IMR-90 (cell line): ENCODE measurements around the gene SYS1. TPM values are rescaled to one million over a fixed set of nuclear protein-coding genes. Genes with fewer than 3 reads are reported as not detected.

ENCODE experiments used
- ATAC-seq: fragments of 200-7000 bp; cut with Tn5 transposase; 2 replicates; pipeline ENCODE4 v1.9.1; 2020; ENCODE audit warnings: low read depth, mild to moderate bottlenecking, moderate library complexity
- BruUV-seq: library from RNA; stranded (reverse); fragments of 400-500 nt; replicated peaks from 2 replicates; lab custom pipeline; 2021; lab: Mats Ljungman, UMichigan
- CTCF ChIA-PET: fragments of 300-600 bp; formaldehyde crosslinking; extraction: SDS; loops from one replicate; lab custom pipeline; 2021; ENCODE audit warnings: antibody characterized with exemption; lab: Yijun Ruan, JAX
- POLR2A ChIA-PET: fragments of 300-600 bp; sonication (Branson Sonifier 250); formaldehyde crosslinking; loops from one replicate; lab custom pipeline; 2022; ENCODE audit warnings: antibody characterized with exemption; ENCODE audit not compliant: unreplicated experiment; lab: Charles Lee
- DNase-seq: peaks from one replicate; pipeline ENCODE4 v3.0.0; 2013
- H2AFZ ChIP-seq: replicated peaks from 2 replicates; pipeline ENCODE3; 2013; ENCODE audit warnings: low read length, mild to moderate bottlenecking; ENCODE audit not compliant: poor library complexity
- H2AK5ac ChIP-seq: 2 replicates; pipeline ENCODE4 v1.6.1; 2013; ENCODE audit warnings: low read depth, low read length, inconsistent platforms
- H2AK9ac ChIP-seq: replicated peaks from 2 replicates; pipeline ENCODE3; 2013; ENCODE audit warnings: mild to moderate bottlenecking, low read depth, low read length, moderate library complexity; ENCODE audit not compliant: poor library complexity
- H2BK120ac ChIP-seq: 2 replicates; pipeline ENCODE4 v1.6.1; 2013; ENCODE audit warnings: low read depth, low read length, inconsistent platforms
- H2BK15ac ChIP-seq: 3 replicates; pipeline ENCODE4 v1.6.1; 2013; ENCODE audit warnings: low read depth, low read length, inconsistent platforms
- H2BK20ac ChIP-seq: 2 replicates; pipeline ENCODE4 v1.6.1; 2013; ENCODE audit warnings: low read depth, mild to moderate bottlenecking, inconsistent platforms, low read length, moderate library complexity
- H2BK5ac ChIP-seq: 2 replicates; pipeline ENCODE4 v1.6.1; 2013; ENCODE audit warnings: mild to moderate bottlenecking, low read depth, low read length, inconsistent platforms; ENCODE audit not compliant: poor library complexity, severe bottlenecking
- H3K14ac ChIP-seq: replicated peaks from 2 replicates; pipeline ENCODE4 v1.6.1; 2013; ENCODE audit warnings: low read depth, low read length, inconsistent platforms
- H3K18ac ChIP-seq: 2 replicates; pipeline ENCODE4 v1.6.1; 2013; ENCODE audit warnings: low read depth, low read length, control low read depth
- H3K23ac ChIP-seq: 2 replicates; pipeline ENCODE4 v1.6.1; 2013; ENCODE audit warnings: low read depth, low read length, inconsistent platforms
- H3K27ac ChIP-seq: 2 replicates; pipeline ENCODE4 v1.5.1; 2013; ENCODE audit warnings: mild to moderate bottlenecking, control low read depth, low read length; ENCODE audit not compliant: insufficient read depth
- H3K27me3 ChIP-seq: 2 replicates; pipeline ENCODE4 v1.6.1; 2013; ENCODE audit warnings: low read length; ENCODE audit not compliant: control insufficient read depth, insufficient read depth
- H3K36me3 ChIP-seq: 2 replicates; pipeline ENCODE4 v1.6.1; 2013; ENCODE audit warnings: low read length, mixed read lengths; ENCODE audit not compliant: control insufficient read depth, insufficient read depth
- H3K4ac ChIP-seq: 2 replicates; pipeline ENCODE4 v1.6.1; 2013; ENCODE audit warnings: low read depth, low read length, inconsistent platforms
- H3K4me1 ChIP-seq: 2 replicates; pipeline ENCODE4 v1.6.1; 2013; ENCODE audit warnings: low read length, mixed read lengths; ENCODE audit not compliant: control insufficient read depth, insufficient read depth
- H3K4me2 ChIP-seq: 2 replicates; pipeline ENCODE4 v1.6.1; 2013; ENCODE audit warnings: low read depth, mild to moderate bottlenecking, control low read depth, low read length, moderate library complexity
- H3K4me3 ChIP-seq: 2 replicates; pipeline ENCODE4 v1.5.1; 2013; ENCODE audit warnings: low read depth, mild to moderate bottlenecking, control low read depth, low read length, moderate library complexity; ENCODE audit not compliant: insufficient read depth
- H3K56ac ChIP-seq: 2 replicates; pipeline ENCODE4 v1.6.1; 2013; ENCODE audit warnings: low read length, inconsistent platforms; ENCODE audit not compliant: insufficient read depth; ENCODE audit errors: extremely low read depth
- H3K79me1 ChIP-seq, 2 experiments: 2 replicates each; pipeline ENCODE4 v1.6.1; 2013; ENCODE audit warnings: low read length in 2 of 2, inconsistent platforms in 1 of 2, low read depth in 1 of 2
- H3K9ac ChIP-seq: 2 replicates; pipeline ENCODE4 v1.6.1; 2013; ENCODE audit warnings: low read depth, low read length, control low read depth
- H3K9me1 ChIP-seq: 2 replicates; pipeline ENCODE4 v1.6.1; 2013; ENCODE audit warnings: low read length, inconsistent platforms; ENCODE audit not compliant: insufficient read depth
- H3K9me3 ChIP-seq: 2 replicates; pipeline ENCODE4 v1.6.1; 2013; ENCODE audit warnings: low read length; ENCODE audit not compliant: control insufficient read depth, insufficient read depth
- H4K20me1 ChIP-seq: 2 replicates; pipeline ENCODE4 v1.6.1; 2013; ENCODE audit warnings: low read length, inconsistent platforms; ENCODE audit not compliant: insufficient read depth
- H4K5ac ChIP-seq: 2 replicates; pipeline ENCODE4 v1.6.1; 2013; ENCODE audit warnings: mild to moderate bottlenecking, low read depth, low read length, control low read depth
- H4K8ac ChIP-seq, 2 experiments: 2 replicates each; pipeline ENCODE4 v1.6.1; 2013; ENCODE audit warnings: low read depth in 2 of 2, low read length in 2 of 2, control low read depth in 1 of 2, inconsistent platforms in 1 of 2
- H4K91ac ChIP-seq: 2 replicates; pipeline ENCODE4 v1.6.1; 2013; ENCODE audit warnings: low read depth, low read length, inconsistent platforms; ENCODE audit not compliant: insufficient read depth
- BHLHE40 ChIP-seq: fragments of 150-350 bp; IDR thresholded peaks from 2 replicates; pipeline ENCODE4 v1.6.1; 2016; ENCODE audit warnings: mild to moderate bottlenecking, low read depth, low read length
- CEBPB ChIP-seq: IDR thresholded peaks from 2 replicates; pipeline ENCODE4 v1.6.1; 2012; ENCODE audit warnings: low read depth, low read length, improper control_type of control experiment
- CHD1 ChIP-seq: IDR thresholded peaks from 2 replicates; pipeline ENCODE4 v1.6.1; 2012; ENCODE audit warnings: low read depth, low read length, improper control_type of control experiment
- ELK1 ChIP-seq: fragments of 150-350 bp; IDR thresholded peaks from 2 replicates; pipeline ENCODE4 v1.6.1; 2016; ENCODE audit warnings: low read depth, mild to moderate bottlenecking, low read length, moderate library complexity, borderline replicate concordance
- FOS ChIP-seq: fragments of 150-350 bp; IDR thresholded peaks from 2 replicates; pipeline ENCODE4 v1.6.1; 2016; ENCODE audit warnings: low read depth, low read length
- MAFK ChIP-seq: IDR thresholded peaks from 2 replicates; pipeline ENCODE4 v1.6.1; 2012; ENCODE audit warnings: low read depth, low read length, improper control_type of control experiment
- MAZ ChIP-seq: IDR thresholded peaks from 2 replicates; pipeline ENCODE4 v1.6.1; 2012; ENCODE audit warnings: low read depth, mild to moderate bottlenecking, low read length, improper control_type of control experiment, moderate library complexity, borderline replicate concordance
- MXI1 ChIP-seq: IDR thresholded peaks from 2 replicates; pipeline ENCODE4 v1.6.1; 2012; ENCODE audit warnings: low read depth, mild to moderate bottlenecking, low read length, moderate library complexity, borderline replicate concordance
- NFE2L2 ChIP-seq: fragments of 150-350 bp; IDR thresholded peaks from 2 replicates; pipeline ENCODE4 v1.6.1; 2016; ENCODE audit warnings: low read depth, mild to moderate bottlenecking, low read length
- RAD21 ChIP-seq: IDR thresholded peaks from 2 replicates; pipeline ENCODE4 v1.6.1; 2012; ENCODE audit warnings: low read length, improper control_type of control experiment
- RCOR1 ChIP-seq: IDR thresholded peaks from 2 replicates; pipeline ENCODE4 v1.6.1; 2012; ENCODE audit warnings: mild to moderate bottlenecking, low read length, improper control_type of control experiment; ENCODE audit not compliant: insufficient replicate concordance
- SMC3 ChIP-seq: fragments of 150-350 bp; IDR thresholded peaks from 2 replicates; pipeline ENCODE4 v1.6.1; 2016; ENCODE audit warnings: low read depth, mild to moderate bottlenecking, antibody characterized with exemption, low read length, moderate library complexity
- USF2 ChIP-seq: fragments of 150-350 bp; IDR thresholded peaks from 2 replicates; pipeline ENCODE4 v1.6.1; 2017; ENCODE audit warnings: mild to moderate bottlenecking, antibody characterized with exemption, low read length, low read depth
- WGBS, 2 experiments: methylation state at CpG; one replicate each; pipeline versions ENCODE4 v1.1.5 to v1.1.7; 2013; ENCODE audit warnings: missing lambda C conversion rate in 2 of 2; ENCODE audit not compliant: insufficient read length in 1 of 2; ENCODE audit errors: extremely low coverage in 2 of 2; 5-methylcytosine and 5-hydroxymethylcytosine counted together
- dilution Hi-C: fragments of 300-500 bp; cut with HindIII; formaldehyde crosslinking; loops from one replicate; pipeline ENCODE4 v1.14.3; 2018; ENCODE audit warnings: low sequenced_read_pairs; ENCODE audit not compliant: unreplicated experiment
- in situ Hi-C: fragments of 300-500 bp; cut with MboI; formaldehyde crosslinking; loops from 3 replicates; pipeline ENCODE4 v1.14.3; 2019; ENCODE audit warnings: low sequenced_read_pairs, inconsistent platforms, mixed read lengths
- intact Hi-C: fragments of 100-400 bp; cut with micrococcal nuclease; formaldehyde crosslinking; loops from 2 replicates; pipeline ENCODE4 v1.10.0; 2022
- polyA plus RNA-seq, 3 experiments: library from polyadenylated mRNA; depleted of rRNA; stranded (reverse); fragments of >200 nt; gene quantifications; 2 replicates each; pipeline ENCODE4 v1.2.3, GENCODE V29; 2012; ENCODE audit warnings: low replicate concordance in 1 of 3
- total RNA-seq: library from RNA; depleted of rRNA; stranded (reverse); fragments of >200 nt; gene quantifications from 2 replicates; pipeline ENCODE4 v1.2.3, GENCODE V29; 2012

Gene SYS1
- total and polyA plus RNA-seq, 2 of the 4 experiments (the other 2 are of a cell fraction), result 12.9 to 24.6 TPM

DNA sequence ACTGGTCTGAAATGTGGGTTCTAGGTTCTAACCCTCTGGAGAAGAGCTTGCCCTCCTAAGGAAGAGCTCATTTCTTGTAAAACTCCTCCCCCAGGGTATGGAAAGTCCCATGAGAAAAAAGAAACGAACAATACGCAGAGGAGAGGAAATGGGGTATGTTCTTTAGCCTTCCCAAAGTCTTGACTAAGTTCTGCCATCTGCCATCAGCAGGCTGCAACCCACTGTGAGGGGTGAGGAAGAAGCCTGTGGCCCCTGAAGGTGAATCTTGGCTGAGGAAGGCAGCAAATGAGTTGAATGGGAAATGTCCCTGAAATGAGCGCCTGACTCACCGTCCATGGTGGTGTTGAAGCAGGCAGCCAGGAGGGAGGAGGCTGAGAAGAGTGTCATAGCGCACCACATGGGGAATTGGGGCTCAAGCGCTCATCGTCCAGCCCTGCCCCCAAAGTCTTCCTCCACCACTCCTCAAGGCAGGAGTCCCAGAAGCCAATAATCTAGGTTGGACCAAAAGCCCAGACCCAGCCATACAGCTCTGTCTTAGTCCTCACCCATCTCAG, 44.5 kb upstream of the SYS1 start:
- no peak overlapping the region for H3K4me2 ChIP-seq
- H3K4me1 ChIP-seq, result no peaks in the 10 kb centered on the region
- H3K36me3 ChIP-seq, result no peaks in the 10 kb centered on the region
- peaks cover 28% of the 10 kb centered on the region for H3K27me3 ChIP-seq
- no peak overlapping the region for H2AK5ac ChIP-seq
- H3K23ac ChIP-seq, result no peak overlapping the region
- no peak overlapping the region for H2AK9ac ChIP-seq
- H4K8ac ChIP-seq, result no peak overlapping the region
- no peak overlapping the region for H3K9ac ChIP-seq
- no peaks in the 10 kb centered on the region for H3K9me3 ChIP-seq
- no peak overlapping the region for H2BK5ac ChIP-seq
- H4K5ac ChIP-seq, result no peak overlapping the region
- no peak overlapping the region for H3K4me3 ChIP-seq
- H3K56ac ChIP-seq, result no peak overlapping the region
- no peaks in the 10 kb centered on the region for H3K79me1 ChIP-seq
- no peak overlapping the region for H4K91ac ChIP-seq
- intact Hi-C loops, result no loop called here
- no peak overlapping the region for H3K14ac ChIP-seq
- no TSS peak for BruUV-seq
- no peak overlapping the region for H2BK15ac ChIP-seq
- CTCF ChIA-PET, result interaction anchor here (0.6 to 4.4 kb wide), 5 partner anchors 11 to 453 kb away, joined by 3 to 30 read pairs (median 6); partner anchors contain the start of genes MATN4 and SYS1
- no peaks in the 10 kb centered on the region for H4K20me1 ChIP-seq
- H2BK120ac ChIP-seq, result no peak overlapping the region
- in situ Hi-C loops, result loop anchor here (5.0 kb wide), 1 partner anchor 454 kb away; no protein-coding TSS in a partner anchor
- ATAC-seq (no peak), DNase-seq (no peak)
- POLR2A ChIA-PET, result no interaction called here
- no CpG with 5 or more reads among the region's 7 CpGs for WGBS, 2 experiments
- no peak overlapping the region for H3K18ac ChIP-seq
- H3K27ac ChIP-seq, result no peak overlapping the region
- H3K4ac ChIP-seq, result no peak overlapping the region
- no peaks in the 10 kb centered on the region for H3K9me1 ChIP-seq
- H2BK20ac ChIP-seq, result no peak overlapping the region
- TF ChIP-seq RCOR1, result no peak
- TF ChIP-seq ELK1, result no peak
- no peak for TF ChIP-seq BHLHE40
- no peak for TF ChIP-seq RAD21
- TF ChIP-seq NFE2L2, result no peak
- TF ChIP-seq USF2, result no peak
- TF ChIP-seq CEBPB, result no peak
- no peak for TF ChIP-seq MAZ
- no peak for TF ChIP-seq MXI1
- TF ChIP-seq SMC3, result no peak
- TF ChIP-seq CHD1, result no peak
- no peak for TF ChIP-seq FOS
- no peak for TF ChIP-seq MAFK
- no peak overlapping the region for H2AFZ ChIP-seq
- dilution Hi-C loops, result no loop called here
